Medulla oblongata (tissue), 1 donor: ENCODE measurements around the gene MALAT1.

ENCODE experiments used
- DNase-seq: peaks from one replicate; pipeline ENCODE4 v3.0.0-alpha.2; 2015; ENCODE audit errors: extremely low spot score

Gene MALAT1

DNA sequence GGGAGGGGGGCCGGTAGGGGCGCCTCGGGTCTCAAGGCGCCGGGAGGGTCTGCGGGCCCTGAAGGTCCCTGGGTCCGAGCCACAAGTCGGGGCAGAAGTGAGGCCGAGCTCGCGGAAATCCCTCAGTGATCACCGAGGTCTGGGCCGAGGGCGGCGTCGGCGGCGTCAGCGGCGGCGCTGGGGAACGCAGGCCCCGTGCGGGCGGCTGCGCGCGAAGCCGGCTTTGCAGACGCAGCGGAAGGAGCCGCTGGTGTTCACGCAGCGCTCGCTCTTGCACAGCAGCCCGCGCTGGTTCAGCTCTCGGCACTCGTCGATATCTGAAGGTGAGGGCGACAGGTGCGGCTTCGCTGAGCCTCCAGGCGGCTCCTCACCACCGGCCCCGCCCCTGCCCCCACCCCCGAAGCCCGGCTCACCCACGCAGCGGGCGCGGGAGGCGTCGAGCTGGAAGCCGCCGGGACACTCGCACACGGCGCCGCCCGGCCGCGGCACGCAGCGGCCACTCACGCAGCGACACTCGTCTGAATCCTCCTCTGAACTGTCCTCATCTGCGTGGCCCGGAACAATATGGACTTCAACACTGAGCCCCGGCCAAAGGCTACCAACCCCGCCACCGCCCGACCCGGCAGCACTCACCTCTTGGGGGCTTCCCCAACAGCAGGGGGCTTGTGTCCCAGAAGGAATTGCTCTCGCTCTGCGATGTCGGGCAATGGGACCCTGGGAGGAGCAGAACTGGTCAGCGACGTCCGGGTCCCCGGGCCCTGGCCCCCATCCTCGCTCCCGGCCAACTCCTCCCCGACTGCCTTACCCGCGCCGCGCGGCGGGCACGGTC, 40.3 kb downstream of the MALAT1 start:
- DNase-seq: no peak

DNA sequence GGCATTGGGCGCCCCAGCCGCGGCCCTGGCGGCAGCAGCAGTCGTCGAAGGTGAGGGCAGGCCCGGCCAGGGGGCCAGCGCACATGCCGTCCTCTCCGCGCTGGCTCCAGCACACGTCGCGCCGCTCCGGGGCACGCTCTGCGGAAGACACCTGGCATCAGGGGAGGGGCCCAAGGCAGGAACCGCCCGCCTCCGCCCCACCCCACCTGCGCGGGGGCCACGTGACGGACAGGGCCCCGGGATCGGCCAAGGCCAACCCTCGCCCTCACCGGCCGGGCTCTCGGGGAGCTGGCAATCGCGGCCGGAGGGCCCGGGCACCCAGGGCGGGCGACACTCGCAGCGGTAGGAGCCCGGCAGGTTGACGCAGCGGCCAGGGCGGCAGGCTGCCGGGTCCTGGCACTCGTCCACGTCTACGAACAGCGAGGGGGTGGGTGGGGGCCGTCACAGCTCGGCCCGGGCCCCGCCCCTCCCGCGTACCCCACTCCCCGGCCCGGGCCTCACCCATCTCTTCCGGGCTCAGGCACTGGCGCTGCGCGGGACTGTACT, 41.0 kb downstream of the MALAT1 start:
- no peak for DNase-seq

DNA sequence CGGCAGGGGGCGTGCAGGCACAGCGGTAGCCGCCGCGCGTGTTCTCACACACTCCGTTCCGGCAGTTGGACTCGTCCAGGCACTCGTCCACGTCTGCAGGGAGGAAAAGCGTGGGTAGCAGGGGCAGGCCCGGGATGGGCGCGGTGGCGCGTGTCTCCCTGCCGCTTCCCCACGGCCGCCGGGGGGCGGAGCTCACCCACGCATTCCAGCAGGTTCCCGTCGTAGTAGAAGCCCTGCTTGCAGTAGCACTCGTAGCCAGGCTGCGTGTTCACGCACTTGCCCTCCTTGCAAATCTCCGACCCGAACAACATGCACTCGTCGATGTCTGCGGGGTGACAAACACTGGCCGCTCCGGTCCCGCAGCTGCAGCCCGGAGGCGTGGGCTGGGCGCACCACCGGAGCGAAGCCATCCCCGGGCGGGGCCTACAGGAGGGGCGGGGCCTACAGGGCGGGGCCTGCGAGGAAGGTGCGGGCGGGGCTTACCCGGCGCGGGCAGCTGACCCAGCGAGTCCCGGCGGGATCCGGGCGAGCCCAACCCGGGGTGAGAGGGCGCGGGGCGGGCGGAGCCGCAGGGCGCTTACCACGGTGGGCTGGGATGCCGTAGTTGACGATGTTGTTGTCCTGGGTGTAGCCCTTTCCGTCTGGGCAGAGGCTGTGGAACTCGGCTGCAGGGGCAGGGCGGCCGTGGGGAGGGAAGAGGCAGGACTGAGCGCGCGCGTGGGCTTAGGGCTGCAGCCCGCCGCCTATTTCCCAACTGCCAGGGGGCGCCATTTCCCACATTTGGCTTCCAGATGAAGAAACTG, 41.6 kb downstream of the MALAT1 start:
- DNase-seq: peak; percentile 90

DNA sequence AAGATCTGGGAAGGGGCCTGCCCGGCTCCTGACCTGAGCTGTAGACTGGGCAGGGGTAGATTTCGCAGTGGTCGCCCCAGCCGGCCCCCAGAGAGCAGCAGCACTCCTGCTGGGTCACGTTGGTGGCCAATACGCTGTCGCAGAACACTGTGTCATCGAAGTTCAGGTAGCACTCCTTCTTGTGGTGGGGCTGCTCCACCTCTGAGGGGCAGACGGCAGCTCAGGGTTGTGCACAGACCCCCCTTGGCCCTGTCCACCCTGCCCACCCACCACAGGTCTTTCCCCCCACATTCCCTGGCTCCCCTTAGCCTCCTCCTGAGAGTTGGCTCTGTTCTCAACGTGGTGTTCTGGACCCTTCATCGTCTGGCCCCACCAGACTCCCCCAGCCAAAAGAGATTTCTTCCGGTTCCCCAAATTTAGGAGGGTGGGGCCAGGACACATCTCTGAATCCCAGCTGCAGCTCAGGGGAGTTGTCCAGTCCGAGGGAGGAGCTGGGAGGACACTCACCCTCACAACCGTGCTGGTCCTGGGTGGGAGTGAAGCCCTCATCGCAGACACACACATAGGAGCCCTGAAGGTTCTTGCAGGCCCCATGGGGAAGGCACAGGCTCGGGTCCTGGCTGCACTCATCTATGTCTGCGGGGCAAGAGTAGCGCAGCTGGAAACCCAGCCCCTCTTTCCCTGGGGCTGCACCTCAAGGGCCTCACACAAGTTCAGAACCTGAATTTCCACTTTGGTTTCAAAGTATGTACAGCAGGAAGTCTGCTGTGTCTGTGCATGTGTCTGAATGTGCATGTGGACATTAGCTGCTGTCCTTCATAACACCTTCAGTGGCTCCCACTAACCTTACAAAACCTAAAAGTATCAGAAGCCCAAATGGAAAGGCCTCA, 42.5 kb downstream of the MALAT1 start:
- DNase-seq: no peak

DNA sequence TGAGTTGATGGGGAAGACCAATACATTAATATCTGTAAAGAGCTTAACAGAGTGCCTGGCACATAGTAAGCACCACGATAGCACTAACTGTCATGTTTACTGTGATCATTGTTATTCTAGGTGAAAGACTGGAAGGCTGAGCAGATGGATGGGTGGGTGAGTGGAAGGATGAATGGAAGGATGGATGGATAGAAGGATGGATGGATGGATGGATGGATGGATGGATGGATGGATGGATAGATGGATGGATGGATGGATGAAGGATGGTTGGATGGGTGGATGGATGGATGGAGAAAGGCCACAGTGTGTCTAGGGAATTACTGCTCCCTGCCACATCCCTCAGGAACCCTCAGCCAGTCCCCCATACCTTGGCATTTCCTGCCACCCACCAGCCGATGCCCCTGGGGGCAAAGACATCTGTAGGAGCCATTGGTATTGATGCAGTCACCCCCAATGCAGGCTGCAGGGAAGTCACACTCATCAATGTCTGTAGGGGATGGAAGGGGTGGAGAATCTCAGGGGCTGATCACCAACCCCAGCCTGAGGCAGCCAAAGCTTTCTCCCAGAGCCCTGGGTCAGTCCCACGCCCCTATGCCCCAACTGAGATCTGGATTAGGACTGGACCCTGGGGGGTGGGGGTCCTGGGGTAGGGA, 44.0 kb downstream of the MALAT1 start:
- no peak for DNase-seq

DNA sequence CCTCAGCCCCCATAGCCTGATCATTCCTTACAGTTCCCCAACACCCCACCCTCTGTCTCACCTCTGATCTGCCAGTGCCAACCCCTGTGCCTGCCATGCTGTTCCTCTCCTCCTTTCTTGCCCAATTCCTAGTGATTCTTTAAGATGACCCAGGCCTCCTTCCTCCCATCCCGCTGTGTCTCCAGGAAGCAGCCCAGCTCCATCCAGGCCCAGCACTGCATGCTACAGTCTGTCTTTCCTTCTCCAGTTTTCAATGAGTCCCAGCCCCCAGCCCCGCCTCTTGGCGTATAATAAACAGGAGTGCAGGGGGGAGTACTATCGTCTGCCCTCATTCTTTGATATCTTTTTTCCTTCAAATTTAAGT, 47.0 kb downstream of the MALAT1 start:
- no peak for DNase-seq

DNA sequence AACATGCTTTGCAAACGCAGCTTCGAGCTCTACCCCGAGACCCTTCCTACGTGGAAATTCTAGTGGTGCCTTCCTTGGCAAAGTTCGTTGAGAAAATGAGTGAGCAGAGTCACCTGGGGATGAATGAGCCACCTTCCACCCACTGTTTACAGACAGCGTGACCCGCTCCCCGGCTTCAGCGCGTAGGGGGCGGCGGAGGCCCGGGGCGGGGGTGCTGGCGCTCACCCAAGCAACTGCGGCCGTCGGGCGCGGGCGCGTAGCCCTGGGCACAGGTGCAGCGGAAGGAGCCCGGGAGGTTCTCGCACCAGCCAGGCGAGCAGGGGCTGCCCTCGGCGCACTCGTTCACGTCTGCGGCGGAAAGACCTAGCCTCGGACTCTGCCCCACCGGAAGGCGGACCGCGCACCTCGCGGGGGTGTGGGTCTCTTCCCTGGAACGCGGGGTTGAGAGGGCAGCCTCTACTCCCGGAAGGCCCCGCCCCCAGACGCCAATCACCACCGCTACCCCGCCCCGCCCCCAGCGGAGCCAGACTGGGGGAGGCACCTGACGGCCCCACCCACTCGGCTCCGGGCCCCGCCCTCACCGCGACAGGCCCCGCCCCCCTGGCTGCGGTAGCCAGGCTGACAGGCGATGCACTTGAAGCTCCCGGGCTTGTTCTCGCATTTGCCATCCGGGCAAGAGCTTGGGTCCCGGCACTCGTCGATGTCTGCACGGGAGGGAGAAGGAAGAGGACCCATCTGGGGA, 47.5 kb downstream of the MALAT1 start:
- DNase-seq: peak; percentile 46

DNA sequence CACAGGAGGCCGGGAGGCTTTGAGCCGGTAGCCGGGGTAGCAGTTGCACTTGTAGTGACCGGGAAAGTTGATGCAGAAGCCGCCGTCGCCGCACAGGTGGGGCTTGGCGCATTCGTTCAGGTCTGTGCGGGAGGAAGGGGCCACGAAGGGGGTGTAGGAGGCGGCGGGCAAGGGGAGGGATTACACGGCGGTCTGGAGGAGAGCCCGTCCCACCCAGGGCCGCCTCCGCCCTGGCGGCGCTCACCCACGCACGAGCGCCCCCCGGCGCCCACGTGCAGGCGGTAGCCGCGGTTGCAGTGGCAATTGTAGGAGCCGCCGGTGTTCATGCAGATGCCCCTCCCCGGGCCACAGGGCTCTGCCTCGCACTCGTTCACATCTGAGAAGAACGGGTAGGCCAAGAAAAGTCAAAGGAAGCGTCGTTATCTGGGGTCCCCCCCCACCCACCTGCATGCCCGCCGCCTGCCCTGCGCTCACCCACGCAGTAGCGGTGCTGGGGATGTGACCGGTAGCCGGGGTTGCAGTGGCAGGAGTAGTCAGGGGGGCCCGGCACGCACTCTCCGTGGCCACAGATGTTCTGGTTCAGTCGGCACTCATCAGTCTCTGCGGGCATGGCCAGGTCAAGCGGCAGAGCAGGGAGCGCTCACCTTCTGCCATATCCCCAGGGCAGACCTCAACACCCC, 48.7 kb downstream of the MALAT1 start:
- no peak for DNase-seq

DNA sequence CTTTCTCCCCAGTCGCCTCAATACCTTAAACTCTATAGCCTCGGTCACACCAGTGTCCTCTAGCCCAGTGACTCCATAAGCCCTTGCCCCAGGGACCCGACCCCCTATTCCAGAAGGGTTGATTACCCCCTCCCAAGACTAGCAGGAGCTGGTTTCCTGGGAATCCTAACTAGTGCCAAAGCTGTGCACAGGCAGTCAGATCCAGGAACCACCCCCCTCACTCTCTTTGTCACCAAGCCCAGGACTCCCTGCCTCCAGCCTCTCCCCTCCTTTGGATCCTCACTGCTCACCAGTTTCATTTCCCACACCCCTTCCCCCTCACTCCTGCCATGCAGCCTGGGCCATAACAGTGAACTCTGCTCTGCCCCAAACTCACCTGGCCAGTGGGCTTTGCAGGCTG, 49.5 kb downstream of the MALAT1 start:
- peak; percentile 61 for DNase-seq

DNA sequence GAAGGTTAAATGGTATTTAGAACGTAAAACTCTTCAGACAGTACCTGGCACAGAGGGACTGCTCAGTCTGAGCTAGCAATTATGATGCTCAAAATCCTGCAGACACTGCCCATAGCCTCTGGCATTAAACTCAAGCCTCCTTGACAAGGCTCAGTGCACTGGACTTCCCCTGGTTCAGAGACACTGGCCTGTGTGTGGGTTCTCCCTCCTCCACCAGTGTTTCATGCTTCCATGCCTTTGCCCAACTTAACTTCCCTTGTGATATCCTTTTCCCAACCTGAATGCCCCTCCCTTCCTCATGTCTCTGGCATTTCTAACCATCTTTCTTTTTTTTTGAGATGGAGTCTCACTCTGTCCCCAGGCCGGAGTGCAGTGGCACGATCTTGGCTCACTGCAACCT, 50.3 kb downstream of the MALAT1 start:
- no peak for DNase-seq

DNA sequence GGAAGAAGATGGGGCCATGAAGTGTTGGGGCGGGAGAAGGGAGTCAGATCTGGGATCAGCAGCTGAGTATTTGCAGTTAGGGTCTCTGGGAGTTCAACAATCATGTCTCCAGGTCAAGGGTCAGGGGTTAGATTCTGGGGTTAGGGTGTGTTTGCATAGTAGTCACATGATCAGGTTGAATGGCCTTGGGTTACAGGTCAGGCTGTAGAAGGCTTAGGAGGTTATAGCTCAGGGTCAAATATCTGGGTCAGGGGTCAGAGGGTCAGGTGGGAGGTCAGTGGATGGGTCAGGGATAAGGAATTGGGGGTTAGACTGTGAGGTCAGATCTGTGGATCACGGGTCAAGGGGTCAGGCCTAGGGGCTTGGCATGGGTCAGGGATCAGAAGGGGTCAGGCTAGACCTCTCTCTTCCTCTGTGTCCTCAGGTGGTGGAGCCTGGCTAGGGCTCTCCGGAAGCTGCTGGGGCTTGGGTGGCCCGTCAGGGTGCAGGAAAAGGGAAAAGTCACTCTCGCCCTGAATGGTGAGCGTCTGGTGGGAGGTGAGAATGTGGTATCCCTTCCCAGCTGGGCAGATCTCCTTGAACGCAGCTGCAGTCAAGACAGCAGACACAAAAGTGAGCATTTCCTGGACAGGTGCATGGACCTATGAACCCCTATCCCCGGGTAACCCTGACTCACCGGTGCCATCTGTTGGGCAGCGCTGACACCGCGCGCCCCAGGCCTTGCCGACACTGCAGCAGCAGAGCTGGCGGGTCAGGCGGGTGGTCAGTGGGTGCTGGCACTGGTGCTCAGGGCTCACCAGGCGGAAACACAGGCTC, 52.9 kb downstream of the MALAT1 start:
- no peak for DNase-seq

DNA sequence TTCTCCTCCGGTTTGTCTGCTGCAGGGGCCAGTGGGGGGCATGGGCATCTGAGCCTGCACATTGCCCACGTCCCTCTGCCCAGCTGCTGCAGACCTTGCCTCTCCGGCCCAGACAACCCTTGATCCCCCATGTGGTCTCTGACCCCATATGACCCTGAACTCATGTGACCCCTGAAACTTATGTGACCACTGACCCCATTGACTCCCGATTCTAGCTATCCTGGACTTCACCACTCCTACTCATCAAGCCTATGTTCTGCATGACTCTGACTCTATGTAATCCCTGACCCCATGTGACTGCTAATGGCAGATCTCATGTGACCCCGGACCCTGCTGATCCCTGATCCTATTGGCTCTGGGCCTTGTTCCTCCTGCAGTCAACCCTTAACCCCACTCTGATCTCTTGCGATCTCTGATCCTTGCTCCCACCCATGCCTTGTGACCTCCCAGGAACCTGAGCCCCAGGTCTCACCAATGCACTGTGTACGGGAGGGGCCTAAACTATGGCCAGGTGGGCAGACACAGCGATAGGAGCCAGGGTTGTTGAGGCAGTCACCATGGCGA, 53.6 kb downstream of the MALAT1 start:
- no peak for DNase-seq

DNA sequence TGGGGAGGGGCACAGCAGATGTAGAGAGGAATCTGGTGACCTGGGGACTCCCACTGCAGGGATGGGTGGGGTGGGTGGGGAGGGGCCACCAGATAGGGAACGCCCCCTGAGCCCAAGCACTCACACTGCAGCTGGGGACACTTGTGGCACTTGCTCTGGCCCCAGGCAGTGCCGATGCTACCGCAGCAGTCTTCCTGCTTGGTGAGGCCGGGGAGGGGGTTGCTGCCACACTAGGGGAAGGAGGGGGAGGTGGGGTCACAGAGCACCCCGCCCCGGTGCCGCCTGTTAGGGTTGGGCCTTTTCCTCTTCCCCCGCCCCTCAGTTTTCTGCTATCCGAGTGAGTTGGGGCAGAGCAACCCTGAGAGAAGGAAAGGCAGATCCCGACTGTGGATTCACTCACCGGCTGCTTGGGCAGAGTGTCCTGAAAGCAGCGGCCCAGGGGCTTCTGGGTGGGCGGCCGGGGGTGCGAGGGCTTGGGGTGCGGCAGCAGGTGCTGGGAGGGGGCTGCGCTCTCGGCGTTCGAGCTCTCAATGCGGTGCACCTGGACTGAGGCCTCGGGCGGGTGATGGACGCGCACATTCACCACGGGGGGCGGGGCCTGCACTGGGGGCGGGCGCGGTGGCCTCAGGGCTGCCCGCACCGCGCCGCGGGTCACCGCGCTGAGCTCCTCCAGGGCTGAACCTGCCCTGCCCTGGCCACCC, 54.6 kb downstream of the MALAT1 start:
- DNase-seq: no peak

DNA sequence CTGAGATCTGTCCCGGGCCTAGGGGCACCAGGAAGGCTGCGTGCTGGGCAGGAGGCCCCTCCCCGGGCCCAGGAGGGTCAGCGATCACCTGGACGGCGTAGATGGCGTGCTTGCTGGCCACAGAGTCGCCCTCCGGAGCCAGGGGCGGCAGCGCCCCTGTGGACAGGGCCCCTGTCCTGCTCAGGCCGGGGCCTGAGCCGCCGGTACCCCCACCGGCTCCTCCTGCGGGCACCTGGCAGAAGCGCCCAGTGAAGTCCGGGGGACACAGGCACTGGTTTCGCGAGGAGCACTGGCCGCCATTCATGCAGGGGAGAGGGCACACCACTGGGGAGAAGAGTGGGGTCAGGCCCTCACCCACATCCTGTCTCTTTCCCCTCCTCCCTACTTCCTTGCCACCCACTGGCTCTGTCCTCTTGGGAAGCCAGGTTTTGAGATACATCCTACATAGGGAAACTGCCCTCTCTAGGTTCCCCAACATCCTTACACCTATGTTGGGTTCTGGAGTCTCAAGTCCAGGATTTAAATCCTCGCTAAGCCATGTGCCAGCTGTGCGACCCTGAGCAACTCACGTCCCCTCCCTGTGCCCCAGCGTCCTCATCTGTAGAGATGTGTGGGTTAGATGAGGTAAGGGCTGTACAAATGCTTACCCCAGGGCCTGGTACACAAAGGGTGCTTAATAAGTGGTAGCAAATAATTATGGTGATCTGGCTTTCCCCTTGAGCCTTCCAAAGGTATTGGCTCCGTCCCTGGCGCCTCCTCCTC, 55.4 kb downstream of the MALAT1 start:
- DNase-seq: no peak

DNA sequence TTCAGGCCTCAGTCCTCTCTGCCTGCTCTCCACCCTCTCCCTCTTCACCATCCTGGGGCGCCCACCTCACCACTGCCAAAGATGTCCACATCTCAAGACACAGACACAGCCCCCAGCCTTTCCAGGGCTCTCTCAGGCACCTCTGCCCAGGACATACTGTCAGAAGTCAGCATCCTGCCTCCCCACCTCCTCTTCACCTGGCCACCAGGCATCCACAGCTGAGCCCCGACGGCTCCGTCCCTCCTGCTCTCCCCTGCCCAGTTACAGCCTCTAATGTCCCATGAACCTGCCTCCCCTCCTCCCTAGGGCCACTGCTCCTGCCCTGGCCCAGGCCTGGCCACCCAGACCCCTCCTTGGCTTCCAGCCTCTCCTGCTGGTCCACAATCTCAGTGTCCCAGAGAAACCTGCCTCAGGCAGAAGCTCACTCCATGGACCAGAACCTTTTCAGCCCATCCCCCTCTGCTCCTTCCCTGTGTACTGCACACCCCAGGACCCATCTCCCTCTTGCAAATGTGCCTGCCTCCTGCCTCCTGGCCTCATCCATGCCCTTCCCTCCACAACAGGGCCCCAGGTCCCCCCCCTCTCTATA, 56.1 kb downstream of the MALAT1 start:
- no peak for DNase-seq

DNA sequence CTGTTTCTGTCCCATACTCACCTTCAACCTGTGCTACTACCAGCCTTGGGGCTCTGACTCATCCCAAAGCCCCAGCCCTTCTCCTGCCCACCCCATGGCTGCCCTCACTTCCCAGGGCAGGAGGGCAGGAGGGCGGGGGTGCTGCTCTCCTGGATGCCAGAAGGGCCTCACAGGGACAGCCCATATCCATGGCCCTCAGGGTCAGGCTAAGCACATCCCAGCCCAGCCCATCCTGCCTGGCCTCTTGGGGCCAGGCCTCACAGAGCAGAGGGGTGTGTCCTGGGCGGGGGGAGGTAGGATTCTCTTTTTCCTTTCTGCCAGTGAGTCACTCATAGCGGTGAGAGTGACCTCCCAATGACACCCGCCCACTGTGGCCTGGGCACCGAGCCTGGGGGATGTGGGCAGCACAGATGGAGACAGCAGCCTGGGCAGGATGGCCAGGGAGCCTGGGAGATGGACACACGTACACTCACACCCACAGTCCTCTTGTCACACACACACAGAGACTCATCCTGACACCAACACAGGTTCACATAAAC, 56.9 kb downstream of the MALAT1 start:
- no peak for DNase-seq
